GM18507 (cell line): ENCODE measurements around the gene GOLGA6L10.
"Not testable (repeated sequence)": the region's sequence is repeated elsewhere in the genome, so short reads cannot be mapped to it uniquely, and the experiment has no call there.

Source experiments
- DNase-seq: peaks from one replicate; pipeline ENCODE4 v3.0.0; 2011; ENCODE audit warnings: low read depth; ENCODE audit not compliant: insufficient read length; ENCODE audit errors: extremely low spot score
- FAIRE-seq: peaks from 2 replicates; lab custom pipeline; 2011; peaks lifted over from hg19 to GRCh38; lab: Jason Lieb, UNC

Gene GOLGA6L10

GRCh38 chr15:82344421-82344820 lies 4.9 kb downstream of the GOLGA6L10 start:
- not testable (repeated sequence) for FAIRE-seq, DNase-seq

- FAIRE-seq, DNase-seq: not testable (repeated sequence)
Observed at GRCh38 chr15:82343851-82344250, 5.4 kb downstream of the GOLGA6L10 start.

- DNase-seq, FAIRE-seq: not testable (repeated sequence)
Observed at GRCh38 chr15:82342632-82343374, 6.5 kb downstream of the GOLGA6L10 start.

GRCh38 chr15:82338573-82338972 lies 10.7 kb downstream of the GOLGA6L10 start:
- not testable (repeated sequence) for FAIRE-seq, DNase-seq

- FAIRE-seq, DNase-seq: not testable (repeated sequence)
Observed at GRCh38 chr15:82338053-82338452, 11.2 kb downstream of the GOLGA6L10 start.

GRCh38 chr15:82337051-82337450 lies 12.2 kb downstream of the GOLGA6L10 start:
- FAIRE-seq, DNase-seq: not testable (repeated sequence)

GRCh38 chr15:82336180-82336647 lies 13.1 kb downstream of the GOLGA6L10 start:
- not testable (repeated sequence) for DNase-seq, FAIRE-seq

- FAIRE-seq = not testable (repeated sequence)
Observed at GRCh38 chr15:82335006-82335405, 14.3 kb downstream of the GOLGA6L10 start.

GRCh38 chr15:82334554-82334932 lies 14.7 kb downstream of the GOLGA6L10 start:
- DNase-seq, FAIRE-seq: not testable (repeated sequence)

More at GRCh38 chr15:82335006-82335405, 14.3 kb downstream of the GOLGA6L10 start:
- DNase-seq = not testable (repeated sequence)

- FAIRE-seq, DNase-seq: not testable (repeated sequence)
Observed at GRCh38 chr15:82333603-82334553, 15.4 kb downstream of the GOLGA6L10 start.

GRCh38 chr15:82332711-82333602 lies 16.3 kb downstream of the GOLGA6L10 start:
- not testable (repeated sequence) for FAIRE-seq, DNase-seq

- not testable (repeated sequence) for FAIRE-seq, DNase-seq
Observed at GRCh38 chr15:82331576-82332304, 17.5 kb downstream of the GOLGA6L10 start.

- not testable (repeated sequence) for DNase-seq, FAIRE-seq
Observed at GRCh38 chr15:82330921-82331320, 18.4 kb downstream of the GOLGA6L10 start.

- FAIRE-seq, DNase-seq: not testable (repeated sequence)
Observed at GRCh38 chr15:82329039-82329438, 20.2 kb downstream of the GOLGA6L10 start.

GRCh38 chr15:82327372-82327771 lies 21.9 kb downstream of the GOLGA6L10 start:
- not testable (repeated sequence) for DNase-seq, FAIRE-seq

- not testable (repeated sequence) for DNase-seq, FAIRE-seq
Observed at GRCh38 chr15:82326896-82327295, 22.4 kb downstream of the GOLGA6L10 start.

GRCh38 chr15:82325646-82326045 lies 23.6 kb downstream of the GOLGA6L10 start:
- not testable (repeated sequence) for FAIRE-seq, DNase-seq

- not testable (repeated sequence) for DNase-seq, FAIRE-seq
Observed at GRCh38 chr15:82324831-82325230, 24.4 kb downstream of the GOLGA6L10 start.
